GM21825 (cell line): ENCODE results near the gene IRX2.

Source experiments
- ATAC-seq: cut with Tn5 transposase; IDR thresholded peaks from one replicate; pipeline ENCODE4 v1.9.1; 2021; ENCODE audit warnings: mild to moderate bottlenecking, moderate library complexity; ENCODE audit not compliant: unreplicated experiment

Gene IRX2

GRCh38 chr5:2742921-2743679 is 8.4 kb downstream of the IRX2 start:
- ATAC-seq, result no peak

GRCh38 chr5:2741956-2742355 is 9.5 kb downstream of the IRX2 start:
- no peak for ATAC-seq

DNA sequence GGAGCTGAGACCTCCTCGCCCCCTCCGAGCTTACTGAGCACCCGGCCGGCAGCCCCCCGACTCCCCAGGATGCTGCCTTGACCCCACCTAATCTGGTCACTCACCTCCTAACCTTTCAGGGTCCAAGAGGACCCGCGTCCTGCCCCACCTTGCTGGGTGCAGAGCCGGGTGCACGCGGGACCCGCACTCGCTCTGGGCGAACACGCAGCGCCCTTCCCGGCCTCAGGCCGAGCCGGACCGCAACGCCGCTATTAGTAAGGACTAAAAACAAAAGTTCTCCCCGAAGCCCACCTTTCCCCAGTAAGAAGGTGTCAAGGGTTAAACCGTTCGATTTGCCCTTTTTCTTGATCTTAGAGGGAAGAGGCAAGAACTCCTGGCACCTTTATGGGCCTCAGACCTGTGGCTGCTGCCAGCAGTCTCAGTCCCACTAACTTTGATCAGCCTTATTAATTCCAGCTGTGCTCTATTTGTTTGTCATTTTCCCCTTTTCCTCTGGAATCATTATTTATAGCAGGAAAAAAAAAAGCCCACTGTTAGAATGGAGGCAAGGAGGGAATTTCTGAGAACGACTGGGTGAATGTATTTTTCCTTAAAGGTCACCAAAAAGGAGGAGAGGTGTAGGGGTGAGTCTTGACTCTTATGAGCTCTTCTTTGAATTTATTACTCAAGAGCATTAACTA is 10.5 kb downstream of the IRX2 start:
- no peak for ATAC-seq

DNA sequence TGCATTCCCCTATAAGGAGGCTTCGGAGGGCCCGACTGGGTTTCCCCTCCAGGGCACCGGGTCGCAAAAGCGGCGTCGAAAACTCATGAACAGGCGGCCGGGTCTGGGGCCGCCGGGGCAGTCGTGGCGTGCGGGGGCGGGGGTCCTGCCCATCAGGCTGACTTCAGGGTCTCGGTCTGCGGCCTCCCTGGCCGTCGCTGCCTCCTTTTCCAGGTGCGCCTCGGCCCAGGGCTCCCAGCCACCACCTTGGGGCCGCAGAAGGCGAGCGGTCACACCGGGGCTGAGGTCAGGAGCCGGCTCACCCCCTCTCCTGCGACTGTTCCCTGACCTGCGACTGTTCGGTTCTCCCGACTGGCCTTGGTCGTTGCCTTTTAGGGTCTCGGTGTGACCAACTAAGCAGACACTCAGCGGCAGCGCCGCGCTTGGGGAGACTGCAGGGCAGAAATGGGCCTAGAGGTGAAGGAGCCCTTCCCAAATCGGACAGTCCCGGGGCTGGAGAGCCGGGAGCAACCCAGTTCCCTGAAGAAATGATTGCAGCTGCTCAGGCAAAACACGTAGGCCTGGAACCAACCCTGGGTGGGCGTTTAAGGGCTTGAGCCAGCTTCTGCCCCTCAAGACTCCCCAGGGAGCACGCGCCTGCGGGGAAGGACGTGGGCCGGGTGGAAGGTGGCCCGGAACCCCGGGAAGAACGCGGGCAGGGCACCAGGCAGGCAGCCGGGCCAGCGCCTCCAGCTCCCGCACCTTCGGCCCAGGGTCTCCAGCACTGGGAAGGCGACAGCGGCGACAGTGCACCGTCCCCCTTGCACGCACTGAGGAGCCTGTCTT is 11.2 kb downstream of the IRX2 start:
- ATAC-seq, result no peak

GRCh38 chr5:2739360-2740050 is 12.0 kb downstream of the IRX2 start:
- ATAC-seq, result no peak

GRCh38 chr5:2738700-2739359 is 12.6 kb downstream of the IRX2 start:
- ATAC-seq, result no peak

- ATAC-seq, result no peak
These were observed 13.2 kb downstream of the IRX2 start for GRCh38 chr5:2738156-2738699.

- no peak for ATAC-seq
These were observed 14.0 kb downstream of the IRX2 start for GRCh38 chr5:2737273-2738155.

- no peak for ATAC-seq
These were observed 14.6 kb downstream of the IRX2 start for GRCh38 chr5:2736872-2737271.

DNA sequence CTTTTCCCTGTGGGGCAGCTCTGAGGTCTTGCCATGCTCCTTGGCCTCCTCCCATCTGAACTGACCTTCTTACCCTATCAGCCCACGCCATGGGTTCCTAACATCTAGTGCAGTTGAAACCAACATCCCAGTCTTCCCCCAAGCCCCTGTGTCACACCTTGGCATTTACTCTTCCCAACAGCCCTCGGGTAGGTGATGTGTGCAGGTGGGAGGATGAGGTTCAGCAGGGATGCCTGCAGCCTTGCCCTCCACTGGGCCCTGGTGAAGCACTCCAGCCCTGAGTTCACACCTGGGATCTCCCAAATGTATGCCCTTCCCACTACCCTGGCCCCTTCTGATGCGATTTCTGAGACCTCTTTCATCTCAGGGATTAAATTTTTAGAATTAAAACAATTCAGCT is 15.5 kb downstream of the IRX2 start:
- no peak for ATAC-seq

DNA sequence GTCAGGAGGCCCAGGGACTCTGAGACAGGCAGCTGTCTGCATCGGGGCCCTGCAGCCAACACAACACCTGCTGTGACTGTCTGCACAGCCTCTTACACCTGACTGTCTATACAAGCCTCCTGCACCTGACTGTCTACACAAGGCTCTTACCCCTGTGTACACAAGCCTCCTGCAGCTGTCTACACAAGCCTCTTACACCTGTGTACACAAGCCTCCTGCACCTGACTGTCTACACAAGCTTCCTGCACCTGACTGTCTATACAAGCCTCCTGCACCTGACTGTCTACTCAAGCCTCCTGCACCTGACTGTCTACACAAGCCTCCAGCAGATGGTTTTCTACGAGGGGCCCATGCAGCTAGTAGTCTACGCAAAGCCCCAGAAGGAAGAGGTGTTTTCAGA is 18.6 kb downstream of the IRX2 start:
- ATAC-seq, result no peak

- ATAC-seq, result no peak
These were observed 19.5 kb downstream of the IRX2 start for GRCh38 chr5:2732004-2732403.

DNA sequence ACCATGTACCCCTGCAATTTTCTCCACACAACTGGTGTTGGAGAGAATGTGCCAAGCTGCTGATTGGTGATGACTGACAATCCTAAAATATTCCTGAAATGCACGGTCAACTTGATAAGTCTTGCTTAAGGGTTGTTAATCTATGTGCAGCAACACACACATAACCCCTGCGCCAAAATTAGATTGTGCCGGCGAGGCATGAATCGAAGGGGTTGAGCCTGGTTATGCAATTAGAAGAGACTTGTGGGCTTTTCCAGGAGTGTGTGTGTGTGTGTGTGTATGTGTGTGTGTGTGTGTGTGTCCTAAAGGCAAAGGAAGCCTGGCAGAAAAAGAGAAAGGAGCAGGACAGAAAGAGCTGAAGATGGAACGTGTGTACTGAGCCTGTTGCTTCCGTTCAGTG is 22.3 kb downstream of the IRX2 start:
- ATAC-seq, result no peak

- no peak for ATAC-seq
These were observed 23.9 kb downstream of the IRX2 start for GRCh38 chr5:2727550-2727949.

- no peak for ATAC-seq
These were observed 25.3 kb downstream of the IRX2 start for GRCh38 chr5:2725980-2726765.

GRCh38 chr5:2724831-2725230 is 26.6 kb downstream of the IRX2 start:
- no peak for ATAC-seq

DNA sequence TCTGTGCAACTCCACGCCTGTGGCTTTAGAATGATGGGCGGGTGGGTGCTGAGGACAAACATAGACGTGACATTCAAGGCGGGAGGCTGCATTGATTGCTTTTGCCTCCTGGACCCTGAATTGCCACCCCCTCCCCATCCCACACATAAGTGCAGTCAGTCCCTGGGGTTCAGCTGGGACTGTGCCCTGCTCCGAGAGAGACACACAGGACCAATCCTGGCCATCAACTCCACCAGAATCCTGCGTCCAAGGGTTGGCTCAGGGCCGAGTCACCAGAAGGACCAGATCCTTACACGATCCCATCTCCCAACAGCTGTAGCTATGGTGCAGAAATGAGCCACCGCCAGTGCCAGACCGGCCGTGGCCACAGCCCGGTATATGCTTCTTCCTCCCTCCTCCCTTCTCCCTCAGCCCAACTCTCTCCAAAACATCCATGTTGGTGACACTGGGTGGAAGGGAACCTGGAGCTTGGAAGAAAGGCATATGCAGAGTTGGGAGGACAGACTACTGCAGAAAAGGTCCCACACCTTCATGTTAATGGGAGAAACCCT is 27.4 kb downstream of the IRX2 start:
- no peak for ATAC-seq

GRCh38 chr5:2722901-2723300 is 28.6 kb downstream of the IRX2 start:
- no peak for ATAC-seq
